Measurements from ENCODE around the gene PTPRA. TPM values are rescaled to one million over a fixed set of nuclear protein-coding genes. Genes with fewer than 3 reads are reported as not detected.

Gene PTPRA
- total RNA-seq, 1 donor from 2014 or later: 67.0 TPM

GRCh38 chr20:2973574-2973973, 100.3 kb downstream of the PTPRA start:
- no peaks in the 10 kb centered on the region for H3K27me3 Mint-ChIP-seq (ENCODE audit: low read depth)
- H3K9me3 Mint-ChIP-seq: peaks cover 7% of the 10 kb centered on the region
- peaks cover 10% of the 10 kb centered on the region for H3K36me3 Mint-ChIP-seq
- DNase-seq (ENCODE audit: low spot score in 2 of 2, unreplicated experiment in 2 of 2): no peak
- H3K4me3 Mint-ChIP-seq: no peak overlapping the region
- TF ChIP-seq CTCF (IDR thresholded peaks at IDR 0.05; ENCODE audit: unreplicated experiment): no peak
- no peak overlapping the region for H3K27ac Mint-ChIP-seq
- H3K4me1 Mint-ChIP-seq: no peaks in the 10 kb centered on the region

- H3K27me3 Mint-ChIP-seq (ENCODE audit: low read depth): no peaks in the 10 kb centered on the region
- H3K9me3 Mint-ChIP-seq: peaks cover 1% of the 10 kb centered on the region
- H3K36me3 Mint-ChIP-seq: peaks cover 2% of the 10 kb centered on the region
- H3K4me1 Mint-ChIP-seq: no peaks in the 10 kb centered on the region
- no peak overlapping the region for H3K4me3 Mint-ChIP-seq
- TF ChIP-seq CTCF (IDR thresholded peaks at IDR 0.05; ENCODE audit: unreplicated experiment): no peak
- H3K27ac Mint-ChIP-seq: no peak overlapping the region
- no peak for DNase-seq (ENCODE audit: low spot score in 2 of 2, unreplicated experiment in 2 of 2)
These were observed 105.2 kb downstream of the PTPRA start for GRCh38 chr20:2978519-2978918.

GRCh38 chr20:2981646-2982045, 108.4 kb downstream of the PTPRA start:
- Mint-ChIP-seq H3K27me3 (ENCODE audit: low read depth) (no peaks in the 10 kb centered on the region), H3K4me3 (no peak overlapping the region), H3K9me3 (no peaks in the 10 kb centered on the region), H3K27ac (no peak overlapping the region), H3K4me1 (no peaks in the 10 kb centered on the region), H3K36me3 (no peaks in the 10 kb centered on the region)
- TF ChIP-seq CTCF (IDR thresholded peaks at IDR 0.05; ENCODE audit: unreplicated experiment): no peak
- no peak for DNase-seq (ENCODE audit: low spot score in 2 of 2, unreplicated experiment in 2 of 2)

GRCh38 chr20:2983508-2983907, 110.2 kb downstream of the PTPRA start:
- Mint-ChIP-seq H3K27me3 (ENCODE audit: low read depth) (no peaks in the 10 kb centered on the region), H3K9me3 (no peaks in the 10 kb centered on the region), H3K36me3 (peaks cover 4% of the 10 kb centered on the region), H3K27ac (no peak overlapping the region), H3K4me1 (no peaks in the 10 kb centered on the region), H3K4me3 (no peak overlapping the region)
- TF ChIP-seq CTCF (IDR thresholded peaks at IDR 0.05; ENCODE audit: unreplicated experiment): no peak
- DNase-seq (ENCODE audit: low spot score in 2 of 2, unreplicated experiment in 2 of 2): no peak

- no peak for DNase-seq (ENCODE audit: low spot score in 2 of 2, unreplicated experiment in 2 of 2)
- H3K36me3 Mint-ChIP-seq: peaks cover 9% of the 10 kb centered on the region
- H3K4me3 Mint-ChIP-seq: no peak overlapping the region
- H3K4me1 Mint-ChIP-seq: no peaks in the 10 kb centered on the region
- H3K27ac Mint-ChIP-seq: no peak overlapping the region
- H3K9me3 Mint-ChIP-seq: no peaks in the 10 kb centered on the region
- TF ChIP-seq CTCF (IDR thresholded peaks at IDR 0.05; ENCODE audit: unreplicated experiment): no peak
- H3K27me3 Mint-ChIP-seq (ENCODE audit: low read depth): no peaks in the 10 kb centered on the region
These were observed 110.8 kb downstream of the PTPRA start for GRCh38 chr20:2984028-2984501.

Data from mesothelial cell of epicardium (in vitro differentiated cells).